ENCODE data around the gene EGR1.

EGR1 gene

DNA sequence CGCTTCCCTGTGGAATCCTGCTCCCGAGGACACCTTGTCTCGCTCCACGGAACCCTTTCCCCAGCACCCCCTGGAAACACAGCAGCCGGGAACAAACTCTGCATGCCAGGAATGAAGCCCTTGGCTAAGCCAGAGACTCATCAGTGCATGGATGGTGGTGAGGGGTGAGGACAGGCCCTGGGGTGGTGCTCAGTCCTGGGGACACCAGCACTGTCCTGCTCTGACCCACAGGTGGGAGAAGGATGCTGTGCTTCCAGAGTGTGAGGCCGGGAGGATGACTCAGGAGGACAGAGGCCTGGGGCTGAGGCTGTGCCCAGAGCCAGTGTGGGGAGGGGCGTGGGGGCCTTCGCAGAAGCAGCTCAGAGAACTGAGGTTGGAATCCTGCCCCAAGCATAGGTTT, 11.2 kb upstream of the EGR1 start:
- DNase-seq: no peak

DNA sequence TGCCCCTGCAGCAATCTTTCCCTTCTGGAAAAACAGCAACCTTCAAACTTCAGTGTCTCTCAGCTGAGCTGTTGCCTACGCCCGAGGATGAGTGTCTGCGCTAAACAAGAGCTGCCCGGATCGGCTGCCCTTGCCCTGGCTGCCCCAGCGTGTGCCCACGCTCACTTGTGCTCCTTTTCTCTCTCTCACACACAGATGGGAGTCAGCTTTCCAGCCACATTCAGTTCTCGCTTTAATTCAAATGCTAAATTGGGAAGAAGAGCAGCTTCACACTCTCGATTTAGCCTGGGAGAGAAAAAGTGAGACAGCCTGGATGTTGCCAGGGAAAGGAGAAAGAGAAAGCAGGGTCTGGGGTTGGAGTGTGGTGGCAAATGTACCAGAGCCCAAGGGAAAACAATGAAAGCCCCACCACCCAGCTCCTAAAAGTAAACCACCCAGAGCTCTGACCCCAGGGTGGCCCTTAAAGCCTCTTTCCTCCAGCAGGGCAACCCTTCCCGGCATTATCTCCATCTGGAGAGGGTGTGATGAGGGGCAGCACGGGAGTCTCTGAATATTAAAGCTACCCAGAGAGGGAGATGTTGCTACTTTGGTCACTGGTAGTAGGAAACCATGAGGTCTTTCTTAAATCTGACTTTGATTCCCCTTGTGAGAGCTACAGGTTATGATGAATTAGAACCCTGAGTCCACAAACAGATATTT, 9.9 kb upstream of the EGR1 start:
- DNase-seq: peak; percentile 80

GRCh38 chr5:138457531-138458275, 7.6 kb upstream of the EGR1 start:
- no peak for DNase-seq

DNA sequence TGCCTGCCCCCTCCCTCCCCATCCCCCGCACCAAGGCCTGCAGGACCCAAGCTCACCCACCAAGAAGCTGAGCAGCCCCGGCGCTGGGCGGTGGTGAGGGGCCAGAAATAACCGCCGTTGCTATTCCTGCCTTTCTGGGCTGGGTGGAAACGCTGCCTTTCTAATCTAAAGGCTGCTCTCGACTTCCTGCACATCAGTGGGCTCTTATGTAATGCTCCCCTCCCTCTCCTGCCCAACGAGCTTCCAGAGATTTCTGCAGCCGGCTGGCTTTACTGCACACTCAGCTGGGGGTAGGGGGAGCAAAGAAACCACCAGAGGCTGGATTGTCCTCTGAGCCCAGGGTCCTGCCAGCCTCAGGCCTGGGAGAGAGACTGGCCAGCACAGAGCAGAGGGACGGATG, 6.9 kb upstream of the EGR1 start:
- DNase-seq: no peak

DNA sequence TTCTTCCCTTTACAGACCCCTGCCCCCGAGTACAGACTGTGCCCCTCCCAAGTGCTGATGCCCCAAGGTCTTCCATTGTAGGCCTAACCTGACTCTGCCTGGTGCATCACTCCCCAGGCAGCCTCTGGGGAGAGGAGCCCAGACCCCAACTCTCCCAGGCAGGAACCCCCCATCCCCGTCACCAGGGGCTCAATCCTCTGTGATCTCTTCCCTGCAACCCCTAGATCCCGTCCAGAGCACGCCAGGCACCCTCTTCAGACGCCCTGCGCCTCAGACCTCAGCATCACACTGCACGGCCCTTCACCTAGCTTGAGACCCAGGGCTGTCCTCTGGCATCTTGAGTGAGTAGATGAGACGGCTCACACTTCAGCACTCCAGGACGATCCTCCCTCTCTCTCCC, 6.4 kb upstream of the EGR1 start:
- no peak for DNase-seq

- DNase-seq: no peak
These were observed 5.9 kb upstream of the EGR1 start for GRCh38 chr5:138459311-138459933.

GRCh38 chr5:138460032-138460693, 5.1 kb upstream of the EGR1 start:
- DNase-seq: no peak

GRCh38 chr5:138461343-138462125, 3.7 kb upstream of the EGR1 start:
- DNase-seq: peak; percentile 26

DNA sequence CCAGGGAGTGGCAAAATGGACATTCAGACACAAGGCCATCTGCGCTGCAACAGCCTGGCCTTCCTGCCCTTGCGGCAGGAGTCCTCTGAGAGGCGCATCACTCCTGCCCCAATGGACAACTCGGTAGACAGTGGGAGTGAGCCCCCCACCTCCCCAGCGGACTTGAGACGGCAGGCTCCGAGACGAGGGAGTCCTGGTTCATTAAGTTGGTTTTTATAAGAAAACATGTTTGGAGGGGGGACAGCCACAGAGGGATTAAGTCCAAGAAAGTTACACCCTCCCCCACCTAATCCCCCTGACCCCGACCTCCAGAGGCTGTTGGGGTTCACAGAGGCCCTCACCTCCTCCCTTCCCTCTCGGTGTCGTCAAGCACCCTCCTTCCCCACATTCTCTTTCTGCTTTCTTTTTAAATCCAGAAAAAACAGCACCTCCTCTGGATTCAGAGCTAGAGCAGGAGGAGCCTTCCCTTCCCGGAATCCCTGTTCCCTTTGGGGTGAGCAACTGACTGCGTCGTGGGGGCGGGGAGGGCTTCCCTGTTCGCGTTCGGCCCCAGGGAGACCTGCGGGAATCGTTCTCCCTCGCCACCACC, 1.8 kb upstream of the EGR1 start:
- peak; percentile 58 for DNase-seq

DNA sequence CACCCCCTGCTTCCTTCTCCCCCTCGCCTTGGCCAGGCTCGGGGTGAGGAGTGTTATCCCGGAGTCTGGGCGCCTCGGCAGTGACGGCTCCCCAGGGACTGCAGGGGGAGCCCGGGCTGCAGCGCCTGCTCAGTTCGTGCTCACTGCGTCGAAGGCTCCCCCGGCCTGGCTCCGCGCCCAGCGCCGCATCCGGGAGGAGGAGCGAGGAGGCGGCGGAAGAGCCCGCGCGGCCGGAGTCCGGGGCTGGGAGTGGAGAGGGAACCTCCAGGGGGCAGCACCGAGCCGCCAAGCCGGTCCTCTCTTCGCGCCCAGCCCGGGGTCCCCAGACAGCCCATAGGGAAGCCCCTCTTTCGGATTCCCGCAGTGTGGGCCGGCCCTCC, 1.3 kb upstream of the EGR1 start:
- peak; percentile 94 for DNase-seq

DNA sequence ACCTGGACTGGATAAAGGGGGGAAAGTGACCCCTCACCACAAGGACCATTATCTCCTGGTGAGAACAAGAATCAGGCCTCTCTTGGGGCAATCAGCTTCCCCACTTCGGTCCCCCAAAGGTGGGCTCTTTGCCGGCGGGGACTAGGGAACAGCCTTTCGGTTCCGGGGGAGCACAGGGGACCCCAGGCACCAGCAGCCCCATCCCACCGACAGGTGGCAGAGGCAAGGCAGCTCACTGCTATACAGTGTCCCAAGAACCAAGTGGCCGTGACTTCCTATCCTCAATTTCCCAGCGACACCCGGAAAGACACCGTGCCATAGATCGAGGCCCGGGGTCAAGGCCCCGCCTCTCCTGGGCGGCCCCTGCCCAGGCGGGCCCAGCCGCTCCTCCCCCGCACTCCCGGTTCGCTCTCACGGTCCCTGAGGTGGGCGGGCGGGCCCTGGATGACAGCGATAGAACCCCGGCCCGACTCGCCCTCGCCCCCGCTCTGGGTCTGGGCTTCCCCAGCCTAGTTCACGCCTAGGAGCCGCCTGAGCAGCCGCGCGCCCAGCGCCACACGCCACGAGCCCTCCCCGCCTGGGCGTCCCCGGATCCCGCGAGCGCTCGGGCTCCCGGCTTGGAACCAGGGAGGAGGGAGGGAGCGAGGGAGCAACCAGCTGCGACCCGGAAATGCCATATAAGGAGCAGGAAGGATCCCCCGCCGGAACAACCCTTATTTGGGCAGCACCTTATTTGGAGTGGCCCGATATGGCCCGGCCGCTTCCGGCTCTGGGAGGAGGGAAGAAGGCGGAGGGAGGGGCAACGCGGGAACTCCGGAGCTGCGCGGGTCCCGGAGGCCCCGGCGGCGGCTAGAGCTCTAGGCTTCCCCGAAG, 655 bp upstream of the EGR1 start:
- peak; percentile 99 for DNase-seq

DNA sequence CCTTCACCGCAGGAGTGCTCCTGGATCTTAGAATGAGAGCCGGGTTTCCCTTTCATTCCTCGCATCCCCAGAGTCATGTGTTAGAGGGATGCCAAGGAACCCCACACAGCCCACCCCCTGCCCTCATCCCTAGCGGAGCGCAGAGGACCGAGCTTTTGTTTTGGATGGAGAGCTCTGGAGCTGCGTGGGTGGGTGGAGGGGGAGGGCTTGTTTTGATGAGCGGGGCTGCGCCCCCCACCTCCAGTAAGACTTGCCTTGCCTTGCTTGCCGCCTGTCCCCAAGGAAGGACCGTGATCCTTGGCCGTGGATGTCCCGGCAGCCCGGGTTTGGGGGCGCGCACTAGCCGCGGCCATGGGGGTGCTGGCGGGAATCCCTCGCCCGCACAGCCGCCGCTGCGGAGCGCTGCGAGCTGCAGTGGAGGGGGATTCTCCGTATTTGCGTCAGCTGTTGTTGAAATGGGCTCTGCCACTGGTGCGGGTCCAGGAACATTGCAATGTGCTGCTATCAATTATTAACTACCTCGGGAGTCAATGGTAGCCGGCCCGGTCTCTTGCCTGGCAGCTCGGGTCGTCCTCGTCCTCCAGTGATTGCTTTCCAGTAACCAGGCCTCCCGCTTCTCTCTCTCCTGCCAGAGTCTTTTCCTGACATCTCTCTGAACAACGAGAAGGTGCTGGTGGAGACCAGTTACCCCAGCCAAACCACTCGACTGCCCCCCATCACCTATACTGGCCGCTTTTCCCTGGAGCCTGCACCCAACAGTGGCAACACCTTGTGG, 1.0 kb downstream of the EGR1 start:
- no peak for DNase-seq

DNA sequence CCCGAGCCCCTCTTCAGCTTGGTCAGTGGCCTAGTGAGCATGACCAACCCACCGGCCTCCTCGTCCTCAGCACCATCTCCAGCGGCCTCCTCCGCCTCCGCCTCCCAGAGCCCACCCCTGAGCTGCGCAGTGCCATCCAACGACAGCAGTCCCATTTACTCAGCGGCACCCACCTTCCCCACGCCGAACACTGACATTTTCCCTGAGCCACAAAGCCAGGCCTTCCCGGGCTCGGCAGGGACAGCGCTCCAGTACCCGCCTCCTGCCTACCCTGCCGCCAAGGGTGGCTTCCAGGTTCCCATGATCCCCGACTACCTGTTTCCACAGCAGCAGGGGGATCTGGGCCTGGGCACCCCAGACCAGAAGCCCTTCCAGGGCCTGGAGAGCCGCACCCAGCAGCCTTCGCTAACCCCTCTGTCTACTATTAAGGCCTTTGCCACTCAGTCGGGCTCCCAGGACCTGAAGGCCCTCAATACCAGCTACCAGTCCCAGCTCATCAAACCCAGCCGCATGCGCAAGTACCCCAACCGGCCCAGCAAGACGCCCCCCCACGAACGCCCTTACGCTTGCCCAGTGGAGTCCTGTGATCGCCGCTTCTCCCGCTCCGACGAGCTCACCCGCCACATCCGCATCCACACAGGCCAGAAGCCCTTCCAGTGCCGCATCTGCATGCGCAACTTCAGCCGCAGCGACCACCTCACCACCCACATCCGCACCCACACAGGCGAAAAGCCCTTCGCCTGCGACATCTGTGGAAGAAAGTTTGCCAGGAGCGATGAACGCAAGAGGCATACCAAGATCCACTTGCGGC, 1.8 kb downstream of the EGR1 start:
- DNase-seq: no peak

DNA sequence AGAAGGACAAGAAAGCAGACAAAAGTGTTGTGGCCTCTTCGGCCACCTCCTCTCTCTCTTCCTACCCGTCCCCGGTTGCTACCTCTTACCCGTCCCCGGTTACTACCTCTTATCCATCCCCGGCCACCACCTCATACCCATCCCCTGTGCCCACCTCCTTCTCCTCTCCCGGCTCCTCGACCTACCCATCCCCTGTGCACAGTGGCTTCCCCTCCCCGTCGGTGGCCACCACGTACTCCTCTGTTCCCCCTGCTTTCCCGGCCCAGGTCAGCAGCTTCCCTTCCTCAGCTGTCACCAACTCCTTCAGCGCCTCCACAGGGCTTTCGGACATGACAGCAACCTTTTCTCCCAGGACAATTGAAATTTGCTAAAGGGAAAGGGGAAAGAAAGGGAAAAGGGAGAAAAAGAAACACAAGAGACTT, 2.4 kb downstream of the EGR1 start:
- no peak for DNase-seq

DNA sequence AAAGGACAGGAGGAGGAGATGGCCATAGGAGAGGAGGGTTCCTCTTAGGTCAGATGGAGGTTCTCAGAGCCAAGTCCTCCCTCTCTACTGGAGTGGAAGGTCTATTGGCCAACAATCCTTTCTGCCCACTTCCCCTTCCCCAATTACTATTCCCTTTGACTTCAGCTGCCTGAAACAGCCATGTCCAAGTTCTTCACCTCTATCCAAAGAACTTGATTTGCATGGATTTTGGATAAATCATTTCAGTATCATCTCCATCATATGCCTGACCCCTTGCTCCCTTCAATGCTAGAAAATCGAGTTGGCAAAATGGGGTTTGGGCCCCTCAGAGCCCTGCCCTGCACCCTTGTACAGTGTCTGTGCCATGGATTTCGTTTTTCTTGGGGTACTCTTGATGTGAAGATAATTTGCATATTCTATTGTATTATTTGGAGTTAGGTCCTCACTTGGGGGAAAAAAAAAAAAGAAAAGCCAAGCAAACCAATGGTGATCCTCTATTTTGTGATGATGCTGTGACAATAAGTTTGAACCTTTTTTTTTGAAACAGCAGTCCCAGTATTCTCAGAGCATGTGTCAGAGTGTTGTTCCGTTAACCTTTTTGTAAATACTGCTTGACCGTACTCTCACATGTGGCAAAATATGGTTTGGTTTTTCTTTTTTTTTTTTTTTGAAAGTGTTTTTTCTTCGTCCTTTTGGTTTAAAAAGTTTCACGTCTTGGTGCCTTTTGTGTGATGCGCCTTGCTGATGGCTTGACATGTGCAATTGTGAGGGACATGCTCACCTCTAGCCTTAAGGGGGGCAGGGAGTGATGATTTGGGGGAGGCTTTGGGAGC, 3.1 kb downstream of the EGR1 start:
- DNase-seq: no peak

GRCh38 chr5:138468966-138469539, 3.8 kb downstream of the EGR1 start:
- DNase-seq: no peak

GRCh38 chr5:138469540-138470321, 4.5 kb downstream of the EGR1 start:
- no peak for DNase-seq
